ENCODE data around the gene FOSL2.
A peak's percentile ranks its signal among the peaks of the same experiment; 100 is the strongest.

The FOSL2 gene

GRCh38 chr2:28435241-28435640 is 42.6 kb downstream of the FOSL2 start:
- no peak for DNase-seq

- no peak for DNase-seq
Measured at GRCh38 chr2:28435814-28436351, 43.2 kb downstream of the FOSL2 start.

- no peak for DNase-seq
Measured at GRCh38 chr2:28436525-28437051, 43.9 kb downstream of the FOSL2 start.

GRCh38 chr2:28437149-28437835 is 44.6 kb downstream of the FOSL2 start:
- no peak for DNase-seq

GRCh38 chr2:28437918-28438317 is 45.3 kb downstream of the FOSL2 start:
- no peak for DNase-seq

GRCh38 chr2:28438532-28439063 is 45.9 kb downstream of the FOSL2 start:
- DNase-seq: no peak

GRCh38 chr2:28439127-28439526 is 46.5 kb downstream of the FOSL2 start:
- no peak for DNase-seq

GRCh38 chr2:28439763-28440162 is 47.1 kb downstream of the FOSL2 start:
- DNase-seq: no peak

- DNase-seq: no peak
Measured at GRCh38 chr2:28442328-28442727, 49.7 kb downstream of the FOSL2 start.

GRCh38 chr2:28444956-28445355 is 52.3 kb downstream of the FOSL2 start:
- no peak for DNase-seq

- DNase-seq: no peak
Measured at GRCh38 chr2:28445448-28446258, 53.0 kb downstream of the FOSL2 start.

- DNase-seq: no peak
Measured at GRCh38 chr2:28446531-28446930, 53.9 kb downstream of the FOSL2 start.

GRCh38 chr2:28447086-28447485 is 54.4 kb downstream of the FOSL2 start:
- DNase-seq: no peak

GRCh38 chr2:28447943-28448792 is 55.5 kb downstream of the FOSL2 start:
- DNase-seq: no peak

GRCh38 chr2:28448793-28449100 is 56.1 kb downstream of the FOSL2 start:
- DNase-seq: no peak

- no peak for DNase-seq
Measured at GRCh38 chr2:28449126-28449487, 56.4 kb downstream of the FOSL2 start.

GRCh38 chr2:28449488-28450395 is 57.1 kb downstream of the FOSL2 start:
- DNase-seq: no peak

- no peak for DNase-seq
Measured at GRCh38 chr2:28450901-28451565, 58.4 kb downstream of the FOSL2 start.

- no peak for DNase-seq
Measured at GRCh38 chr2:28451793-28452533, 59.3 kb downstream of the FOSL2 start.

- DNase-seq: peak; percentile 15
Measured at GRCh38 chr2:28452534-28453081, 60.0 kb downstream of the FOSL2 start.
